Activated B cell treated with CpG ODN at 0.5 μM for 24 hours (primary cell): Measurements from ENCODE around the gene EYA3. TPM values are rescaled to one million over a fixed set of nuclear protein-coding genes. Genes with fewer than 3 reads are reported as not detected.

Experiments used
- ATAC-seq: fragments of 200-7000 bp; cut with Tn5 transposase; one replicate; pipeline ENCODE4 v1.10.0; 2021; ENCODE audit warnings: low read depth, mild to moderate bottlenecking, moderate library complexity
- CTCF ChIA-PET: fragments of 350-600 bp; sonication (Branson Sonifier 250); formaldehyde crosslinking; loops from one replicate; lab custom pipeline; 2021; ENCODE audit warnings: antibody characterized with exemption; lab: Charles Lee
- POLR2A ChIA-PET: fragments of 350-600 bp; sonication (Branson Sonifier 250); formaldehyde crosslinking; loops from one replicate; lab custom pipeline; 2021; ENCODE audit warnings: antibody characterized with exemption; lab: Charles Lee
- DNase-seq: peaks from one replicate; pipeline ENCODE4 v3.0.0; 2022
- H3K27ac Mint-ChIP-seq: one replicate; pipeline ENCODE4 v1.8.0; 2020; ENCODE audit warnings: mixed read lengths
- H3K27me3 Mint-ChIP-seq: one replicate; pipeline ENCODE4 v1.8.0; 2021; ENCODE audit warnings: mixed read lengths
- H3K36me3 Mint-ChIP-seq: one replicate; pipeline ENCODE4 v1.8.0; 2021; ENCODE audit warnings: low read depth, mixed read lengths
- H3K4me1 Mint-ChIP-seq: one replicate; pipeline ENCODE4 v1.8.0; 2021; ENCODE audit warnings: mixed read lengths
- H3K4me3 Mint-ChIP-seq: one replicate; pipeline ENCODE4 v1.8.0; 2020; ENCODE audit warnings: mild to moderate bottlenecking, mixed read lengths
- H3K9me3 Mint-ChIP-seq: one replicate; pipeline ENCODE4 v1.8.0; 2020; ENCODE audit warnings: mixed read lengths
- intact Hi-C: fragments of 100-400 bp; cut with micrococcal nuclease; formaldehyde crosslinking; loops from one replicate; pipeline ENCODE4 v1.15.1; 2024
- total RNA-seq: library from RNA; stranded (reverse); gene quantifications from 2 replicates; pipeline ENCODE4 v1.2.3, GENCODE V29; 2022
- TF ChIP-seq, protein P1 (sequence below): fragments of 200-600 bp; IDR thresholded peaks from one replicate; pipeline ENCODE4 v1.8.0; 2022; ENCODE audit warnings: antibody characterized with exemption, mild to moderate bottlenecking

Gene EYA3
- total RNA-seq, 1 donor from 2014 or later, result 31.0 TPM

DNA sequence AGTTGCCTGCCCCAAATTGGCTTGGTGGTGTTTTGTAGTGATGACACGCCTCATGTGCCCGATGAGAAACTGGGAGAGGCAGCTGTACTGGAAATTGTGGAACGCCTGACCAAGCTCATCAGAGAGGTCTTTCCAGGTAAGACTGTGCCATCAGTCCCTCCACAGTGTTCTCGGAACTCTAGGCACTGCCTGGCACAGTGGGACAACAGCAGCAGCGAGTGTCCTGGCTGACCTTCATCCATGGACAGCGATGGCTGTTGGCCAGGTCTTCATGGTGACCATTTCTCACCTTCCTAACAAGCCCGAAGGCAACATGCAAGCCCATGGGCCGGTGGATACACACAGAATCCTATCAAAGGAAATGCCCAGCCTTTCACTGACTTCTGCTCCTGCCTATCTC lies 139.4 kb downstream of the EYA3 start:
- ChIA-PET POLR2A (interaction anchor here (1.5 kb wide), 1 partner anchor 10 kb away, joined by 4 read pairs; the partner anchor contains the start of gene XKR8), CTCF (no interaction called here)
- Mint-ChIP-seq H3K27ac (no peak overlapping the region), H3K36me3 (no peaks in the 10 kb centered on the region), H3K27me3 (no peaks in the 10 kb centered on the region), H3K9me3 (no peaks in the 10 kb centered on the region), H3K4me1 (no peaks in the 10 kb centered on the region), H3K4me3 (no peak overlapping the region)
- DNase-seq (no peak), ATAC-seq (no peak)
- intact Hi-C loops, result no loop called here
- TF ChIP-seq, protein P1, sequence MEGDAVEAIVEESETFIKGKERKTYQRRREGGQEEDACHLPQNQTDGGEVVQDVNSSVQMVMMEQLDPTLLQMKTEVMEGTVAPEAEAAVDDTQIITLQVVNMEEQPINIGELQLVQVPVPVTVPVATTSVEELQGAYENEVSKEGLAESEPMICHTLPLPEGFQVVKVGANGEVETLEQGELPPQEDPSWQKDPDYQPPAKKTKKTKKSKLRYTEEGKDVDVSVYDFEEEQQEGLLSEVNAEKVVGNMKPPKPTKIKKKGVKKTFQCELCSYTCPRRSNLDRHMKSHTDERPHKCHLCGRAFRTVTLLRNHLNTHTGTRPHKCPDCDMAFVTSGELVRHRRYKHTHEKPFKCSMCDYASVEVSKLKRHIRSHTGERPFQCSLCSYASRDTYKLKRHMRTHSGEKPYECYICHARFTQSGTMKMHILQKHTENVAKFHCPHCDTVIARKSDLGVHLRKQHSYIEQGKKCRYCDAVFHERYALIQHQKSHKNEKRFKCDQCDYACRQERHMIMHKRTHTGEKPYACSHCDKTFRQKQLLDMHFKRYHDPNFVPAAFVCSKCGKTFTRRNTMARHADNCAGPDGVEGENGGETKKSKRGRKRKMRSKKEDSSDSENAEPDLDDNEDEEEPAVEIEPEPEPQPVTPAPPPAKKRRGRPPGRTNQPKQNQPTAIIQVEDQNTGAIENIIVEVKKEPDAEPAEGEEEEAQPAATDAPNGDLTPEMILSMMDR, result no peak

DNA sequence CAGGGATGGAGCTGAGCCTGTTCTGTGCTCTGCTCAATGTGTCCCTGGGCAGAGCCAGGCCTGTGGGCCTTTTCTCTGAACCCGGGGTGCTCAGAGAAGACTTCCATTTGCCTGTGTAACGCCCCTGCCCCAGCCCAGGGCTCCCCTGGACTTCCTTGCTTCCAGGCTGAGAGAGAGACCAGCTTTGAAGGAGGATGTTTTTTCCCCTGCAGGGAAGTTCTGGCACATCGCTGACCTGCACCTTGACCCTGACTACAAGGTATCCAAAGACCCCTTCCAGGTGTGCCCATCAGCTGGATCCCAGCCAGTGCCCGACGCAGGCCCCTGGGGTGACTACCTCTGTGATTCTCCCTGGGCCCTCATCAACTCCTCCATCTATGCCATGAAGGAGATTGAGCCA lies 143.4 kb downstream of the EYA3 start:
- ATAC-seq, result no peak
- intact Hi-C loops, result no loop called here
- Mint-ChIP-seq H3K9me3 (no peaks in the 10 kb centered on the region), H3K36me3 (no peaks in the 10 kb centered on the region), H3K4me1 (peaks cover 2% of the 10 kb centered on the region), H3K27me3 (no peaks in the 10 kb centered on the region), H3K27ac (no peak overlapping the region), H3K4me3 (no peak overlapping the region)
- TF ChIP-seq, protein P1, result no peak
- no peak for DNase-seq
- CTCF ChIA-PET, result interaction anchor here (1.5 kb wide), 1 partner anchor 87 kb away, joined by 3 read pairs; no protein-coding TSS in a partner anchor
- POLR2A ChIA-PET, result no interaction called here

DNA sequence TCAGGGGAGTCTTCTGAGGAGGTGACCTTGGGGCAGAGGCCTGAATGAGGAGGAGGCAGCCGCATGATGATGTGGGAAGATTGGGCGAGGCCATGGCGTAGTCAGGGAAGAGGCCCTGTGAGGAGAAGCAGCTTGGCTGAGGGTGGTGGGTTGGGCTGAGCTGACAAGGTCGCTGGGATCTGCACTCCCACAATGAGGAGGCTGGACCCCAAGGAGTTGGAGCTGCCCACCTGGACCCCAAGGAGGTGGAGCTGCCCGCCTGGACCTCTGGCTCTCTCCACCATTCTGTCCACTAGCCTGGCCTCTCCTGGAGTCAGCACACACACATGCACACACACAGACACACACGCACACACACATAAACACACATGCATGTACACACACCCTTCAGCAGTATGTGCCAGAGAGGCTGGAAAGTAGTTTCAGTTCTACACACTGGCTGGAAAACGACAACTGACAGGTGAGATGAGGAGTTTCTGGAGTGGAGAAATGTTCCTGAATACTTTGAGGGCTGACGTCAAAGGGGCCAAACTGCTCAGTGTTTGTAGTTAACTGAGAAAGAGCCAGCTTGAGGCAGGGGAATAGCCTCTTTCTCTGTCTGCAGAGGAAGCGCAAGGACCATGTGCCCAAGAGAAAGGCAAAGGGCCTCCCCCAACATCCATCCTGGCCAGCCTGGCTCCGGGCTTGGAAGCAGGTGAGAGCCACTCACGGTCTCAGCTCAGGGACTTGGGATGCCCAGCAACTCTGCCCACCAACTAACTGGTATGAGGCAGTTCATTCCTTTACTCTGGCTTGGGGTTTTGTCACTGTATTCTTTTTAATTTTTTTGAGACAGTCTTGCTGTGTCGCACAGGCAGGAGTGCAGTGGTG lies 146.5 kb downstream of the EYA3 start:
- no peak for ATAC-seq
- ChIA-PET CTCF (no interaction called here), POLR2A (no interaction called here)
- no peaks in the 10 kb centered on the region for H3K9me3 Mint-ChIP-seq
- no peak overlapping the region for H3K27ac Mint-ChIP-seq
- no peak overlapping the region for H3K4me3 Mint-ChIP-seq
- peaks cover 3% of the 10 kb centered on the region for H3K4me1 Mint-ChIP-seq
- no peaks in the 10 kb centered on the region for H3K27me3 Mint-ChIP-seq
- no peaks in the 10 kb centered on the region for H3K36me3 Mint-ChIP-seq
- TF ChIP-seq, protein P1, result no peak
- no peak for DNase-seq
- intact Hi-C loops, result no loop called here

DNA sequence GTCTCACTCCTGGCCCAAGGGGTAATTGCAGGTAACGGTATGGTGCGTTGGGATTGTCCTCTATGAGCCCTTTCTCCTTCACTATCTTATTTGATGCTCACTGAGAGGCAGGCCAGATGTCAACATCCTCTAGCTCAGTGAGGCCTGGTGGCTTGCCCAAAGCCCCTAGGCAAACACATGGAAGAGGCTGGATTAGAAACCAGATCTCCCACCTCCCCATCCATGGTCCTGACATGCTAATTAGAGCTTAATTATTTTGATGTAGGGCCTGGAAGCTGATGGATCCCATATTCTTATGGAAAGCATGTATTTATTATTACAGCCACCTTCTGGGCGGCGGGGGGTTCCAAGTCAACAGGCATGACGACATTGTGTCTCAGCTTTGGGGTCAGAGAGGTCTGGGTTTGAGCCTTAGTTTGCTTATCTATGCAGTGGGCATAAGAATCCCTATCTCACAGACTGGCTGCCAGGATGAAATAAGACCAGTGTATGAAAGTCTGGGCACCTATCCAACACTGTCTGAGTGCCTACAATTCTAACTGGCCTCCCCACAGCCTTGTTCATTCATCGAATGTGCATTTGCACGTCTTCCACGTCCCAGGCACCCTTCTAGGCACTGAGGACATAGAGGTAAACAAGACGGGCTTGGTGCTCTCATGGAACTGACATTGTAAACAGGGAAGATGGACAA lies 147.4 kb downstream of the EYA3 start:
- CTCF ChIA-PET, result interaction anchor here (0.7 to 1.4 kb wide), 6 partner anchors 9 to 287 kb away, joined by 3 to 6 read pairs (median 4); no protein-coding TSS in a partner anchor
- H3K4me3 Mint-ChIP-seq, result no peak overlapping the region
- no peaks in the 10 kb centered on the region for H3K9me3 Mint-ChIP-seq
- intact Hi-C loops, result loop anchor here (1.0 kb wide), 1 partner anchor 38 kb away; no protein-coding TSS in a partner anchor
- TF ChIP-seq, protein P1, result no peak
- POLR2A ChIA-PET, result interaction anchor here (0.6 kb wide), 1 partner anchor 41 kb away, joined by 4 read pairs; no protein-coding TSS in a partner anchor
- ATAC-seq, result no peak
- peaks cover 3% of the 10 kb centered on the region for H3K4me1 Mint-ChIP-seq
- H3K36me3 Mint-ChIP-seq, result no peaks in the 10 kb centered on the region
- DNase-seq, result no peak
- peaks cover under 1% of the 10 kb centered on the region for H3K27me3 Mint-ChIP-seq
- H3K27ac Mint-ChIP-seq, result no peak overlapping the region
